HCT116 (cell line): ENCODE results near the gene IFITM10. TPM values are rescaled to one million over a fixed set of nuclear protein-coding genes. Genes with fewer than 3 reads are reported as not detected.

ENCODE experiments used
- ATAC-seq: fragments of 200-7000 bp; cut with Tn5 transposase; 2 replicates; pipeline ENCODE4 v1.9.1; 2020; ENCODE audit warnings: mild to moderate bottlenecking, moderate library complexity
- BruUV-seq: library from RNA; stranded (reverse); fragments of 400-500 nt; replicated peaks from 2 replicates; lab custom pipeline; 2021; lab: Mats Ljungman, UMichigan
- CTCF ChIA-PET: fragments of 300-600 bp; sonication (Branson Sonifier 250); formaldehyde crosslinking; loops from one replicate; lab custom pipeline; 2021; ENCODE audit warnings: antibody characterized with exemption; lab: Charles Lee
- POLR2A ChIA-PET: fragments of 300-600, 350-600 bp; sonication (Branson Sonifier 250); formaldehyde crosslinking; loops from one replicate; lab custom pipeline; 2021; ENCODE audit warnings: antibody characterized with exemption; lab: Charles Lee
- RAD21 ChIA-PET, 2 experiments: fragments of 300-600 bp; sonication (Branson Sonifier 250); formaldehyde crosslinking; loops; one replicate each; lab custom pipeline; 2023; ENCODE audit warnings: low total read pairs in 2 of 2; ENCODE audit not compliant: uncharacterized antibody in 2 of 2, unreplicated experiment in 2 of 2, low non-redundant PET in 1 of 2; lab: Charles Lee
- DNase-seq: peaks from one replicate; pipeline ENCODE4 v3.0.0-alpha.2; 2010; ENCODE audit warnings: low read depth, low spot score
- H2AFZ ChIP-seq: fragments of 200-600 bp; shearing (Covaris generic), sonication (generic); 2 replicates; pipeline ENCODE4 v1.6.1; 2017; ENCODE audit warnings: low read depth, mixed run types, mixed read lengths, antibody characterized with exemption, low read length; ENCODE audit not compliant: poor library complexity, severe bottlenecking
- H3K27ac ChIP-seq: 2 replicates; pipeline ENCODE4 v1.5.1; 2012; ENCODE audit warnings: low read depth, low read length
- H3K27me3 ChIP-seq: fragments of 200-600 bp; sonication (generic); 2 replicates; pipeline ENCODE4 v1.6.1; 2016; ENCODE audit warnings: mixed run types, low read length, mixed read lengths; ENCODE audit not compliant: insufficient read depth
- H3K36me3 ChIP-seq, 2 experiments: fragments of 200-500 bp in 1 of 2; fragments of 200-600 bp in 1 of 2; sonication (Bioruptor generic) in 1 of 2; sonication (generic) in 1 of 2; 2 replicates each; pipeline versions ENCODE4 v1.5.1 to v1.6.1; 2014 to 2016; ENCODE audit warnings: low read length in 2 of 2, inconsistent platforms in 1 of 2, mixed read lengths in 1 of 2, mixed run types in 1 of 2; ENCODE audit not compliant: insufficient read depth in 2 of 2, control insufficient read depth in 1 of 2
- H3K4me1 ChIP-seq, 2 experiments: fragments of 200-600 bp in 1 of 2; sonication (generic) in 1 of 2; 2 replicates each; pipeline versions ENCODE4 v1.5.1 to v1.6.1; 2012 to 2017; ENCODE audit warnings: low read length in 2 of 2, inconsistent platforms in 1 of 2, mild to moderate bottlenecking in 1 of 2, mixed read lengths in 1 of 2, mixed run types in 1 of 2, moderate library complexity in 1 of 2; ENCODE audit not compliant: insufficient read depth in 2 of 2, control insufficient read depth in 1 of 2
- H3K4me2 ChIP-seq: fragments of 200-600 bp; sonication (generic); 2 replicates; pipeline ENCODE4 v1.6.1; 2017; ENCODE audit warnings: mixed run types, low read length, mixed read lengths
- H3K4me3 ChIP-seq, 2 experiments: fragments of 200-600 bp in 1 of 2; sonication (generic) in 1 of 2; replicated peaks in 1 of 2; 2 replicates each; pipeline ENCODE4 v1.5.1; 2011 to 2016; ENCODE audit warnings: low read length in 2 of 2, control low read depth in 1 of 2, low read depth in 1 of 2, mild to moderate bottlenecking in 1 of 2, mixed read lengths in 1 of 2, mixed run types in 1 of 2
- H3K79me2 ChIP-seq: fragments of 200-600 bp; sonication (generic); 2 replicates; pipeline ENCODE4 v1.6.1; 2017; ENCODE audit warnings: mild to moderate bottlenecking, mixed run types, low read length, moderate library complexity, mixed read lengths; ENCODE audit not compliant: insufficient read depth
- H3K9ac ChIP-seq: fragments of 200-600 bp; sonication (generic); 2 replicates; pipeline ENCODE4 v1.6.1; 2016; ENCODE audit warnings: low read length, mixed read lengths
- H3K9me2 ChIP-seq: fragments of 200-600 bp; sonication (generic), shearing (Covaris generic); 2 replicates; pipeline ENCODE4 v1.6.1; 2017; ENCODE audit warnings: mixed run types, mild to moderate bottlenecking, moderate library complexity; ENCODE audit not compliant: insufficient read depth
- H3K9me3 ChIP-seq, 2 experiments: fragments of 200-500 bp in 1 of 2; fragments of 200-600 bp in 1 of 2; sonication (Bioruptor generic) in 1 of 2; sonication (generic) in 1 of 2; 2 replicates each; pipeline ENCODE4 v1.6.1; 2014 to 2017; ENCODE audit warnings: low read length in 2 of 2, mixed read lengths in 2 of 2, inconsistent platforms in 1 of 2, low read depth in 1 of 2, mild to moderate bottlenecking in 1 of 2, mixed run types in 1 of 2, moderate library complexity in 1 of 2; ENCODE audit not compliant: control insufficient read depth in 1 of 2, insufficient read depth in 1 of 2
- H4K20me1 ChIP-seq: fragments of 200-600 bp; sonication (generic), shearing (Covaris generic); 2 replicates; pipeline ENCODE4 v1.6.1; 2017; ENCODE audit warnings: mixed run types, mild to moderate bottlenecking, moderate library complexity; ENCODE audit not compliant: insufficient read depth
- CEBPB ChIP-seq: IDR thresholded peaks from 2 replicates; pipeline ENCODE4 v1.6.1; 2012; ENCODE audit warnings: low read depth
- EZH2 ChIP-seq: fragments of 200-600 bp; sonication (generic); IDR thresholded peaks from 2 replicates; pipeline ENCODE4 v1.6.1; 2017; ENCODE audit warnings: antibody characterized with exemption, mixed run types
- EZH2phosphoT487 ChIP-seq: fragments of 200-600 bp; IDR thresholded peaks from 2 replicates; pipeline ENCODE4 v1.6.1; 2018; ENCODE audit warnings: antibody characterized with exemption, borderline replicate concordance
- JUND ChIP-seq: IDR thresholded peaks from 2 replicates; pipeline ENCODE4 v1.6.1; 2012
- POLR2A ChIP-seq: IDR thresholded peaks from 2 replicates; pipeline ENCODE4 v1.7.0; 2011; ENCODE audit warnings: borderline replicate concordance; ENCODE audit not compliant: insufficient read depth, insufficient read length; ENCODE audit errors: extremely low read depth
- POLR2AphosphoS5 ChIP-seq: IDR thresholded peaks from 2 replicates; pipeline ENCODE4 v1.6.1; 2011; ENCODE audit warnings: mild to moderate bottlenecking, low read depth, low read length, moderate library complexity
- RAD21 ChIP-seq: IDR thresholded peaks from 2 replicates; pipeline ENCODE4 v1.6.1; 2012; ENCODE audit warnings: low read depth, mild to moderate bottlenecking
- REST ChIP-seq: IDR thresholded peaks from 2 replicates; pipeline ENCODE4 v1.6.1; 2012; ENCODE audit warnings: low read depth
- SRF ChIP-seq: IDR thresholded peaks from 2 replicates; pipeline ENCODE4 v1.6.1; 2012; ENCODE audit warnings: low read depth
- YY1 ChIP-seq: IDR thresholded peaks from 2 replicates; pipeline ENCODE4 v1.6.1; 2011; ENCODE audit warnings: low read length, low read depth, moderate library complexity, mild to moderate bottlenecking; ENCODE audit not compliant: insufficient replicate concordance; ENCODE audit errors: extremely low read depth
- ZFX ChIP-seq: fragments of 450-650 bp; IDR thresholded peaks from 2 replicates; pipeline ENCODE4 v1.6.1; 2017
- intact Hi-C: fragments of 100-400 bp; cut with micrococcal nuclease; formaldehyde crosslinking; loops from 2 replicates; pipeline ENCODE4 v1.10.0; 2022
- total RNA-seq: library from RNA; stranded (reverse); gene quantifications from one replicate; pipeline ENCODE4 v1.2.1, GENCODE V29; 2021; ENCODE audit not compliant: unreplicated experiment
- TF ChIP-seq, protein P1 (sequence below): IDR thresholded peaks from 2 replicates; pipeline ENCODE4 v1.6.1; 2011; ENCODE audit warnings: mild to moderate bottlenecking, low read length, moderate library complexity; ENCODE audit not compliant: insufficient replicate concordance; ENCODE audit errors: extremely low read depth
- TF ChIP-seq, protein P2 (sequence below), 3 experiments: fragments of 200-600 bp in 1 of 3; sonication (generic) in 1 of 3; IDR thresholded peaks in 2 of 3; conservative IDR thresholded peaks in 1 of 3; 2 replicates each; pipeline ENCODE4 v1.5.1; 2012 to 2017; ENCODE audit warnings: low read depth in 2 of 3, low read length in 2 of 3, antibody characterized with exemption in 1 of 3, borderline replicate concordance in 1 of 3, control low read depth in 1 of 3, mild to moderate bottlenecking in 1 of 3, mixed read lengths in 1 of 3, mixed run types in 1 of 3, moderate library complexity in 1 of 3; ENCODE audit not compliant: insufficient read depth in 1 of 3

The IFITM10 gene
- total RNA-seq, 1 experiment from 2014 or later = 1.9 TPM

- H3K27ac ChIP-seq = no peak overlapping the region
- no peak for ATAC-seq
- H2AFZ ChIP-seq = no peak overlapping the region
- ChIA-PET RAD21 (no interaction called here), POLR2A (no interaction called here)
- intact Hi-C loops = no loop called here
- H3K79me2 ChIP-seq = no peaks in the 10 kb centered on the region
- H3K9me3 ChIP-seq = peaks cover 12 to 14% of the 10 kb centered on the region in 2 experiments; a peak in 3 of 4 replicates
- no peaks in the 10 kb centered on the region for H3K36me3 ChIP-seq
- no peaks in the 10 kb centered on the region for H3K9me2 ChIP-seq
- no peaks in the 10 kb centered on the region for H4K20me1 ChIP-seq
- H3K4me2 ChIP-seq = no peak overlapping the region
- BruUV-seq = no TSS peak
- no peak overlapping the region for H3K9ac ChIP-seq
- no peak for TF ChIP-seq POLR2A
- TF ChIP-seq POLR2AphosphoS5 = no peak
- TF ChIP-seq, protein P1, sequence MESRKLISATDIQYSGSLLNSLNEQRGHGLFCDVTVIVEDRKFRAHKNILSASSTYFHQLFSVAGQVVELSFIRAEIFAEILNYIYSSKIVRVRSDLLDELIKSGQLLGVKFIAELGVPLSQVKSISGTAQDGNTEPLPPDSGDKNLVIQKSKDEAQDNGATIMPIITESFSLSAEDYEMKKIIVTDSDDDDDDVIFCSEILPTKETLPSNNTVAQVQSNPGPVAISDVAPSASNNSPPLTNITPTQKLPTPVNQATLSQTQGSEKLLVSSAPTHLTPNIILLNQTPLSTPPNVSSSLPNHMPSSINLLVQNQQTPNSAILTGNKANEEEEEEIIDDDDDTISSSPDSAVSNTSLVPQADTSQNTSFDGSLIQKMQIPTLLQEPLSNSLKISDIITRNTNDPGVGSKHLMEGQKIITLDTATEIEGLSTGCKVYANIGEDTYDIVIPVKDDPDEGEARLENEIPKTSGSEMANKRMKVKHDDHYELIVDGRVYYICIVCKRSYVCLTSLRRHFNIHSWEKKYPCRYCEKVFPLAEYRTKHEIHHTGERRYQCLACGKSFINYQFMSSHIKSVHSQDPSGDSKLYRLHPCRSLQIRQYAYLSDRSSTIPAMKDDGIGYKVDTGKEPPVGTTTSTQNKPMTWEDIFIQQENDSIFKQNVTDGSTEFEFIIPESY = no peak
- TF ChIP-seq EZH2 = no peak
- no peak for TF ChIP-seq YY1
- no peak for TF ChIP-seq EZH2phosphoT487
- TF ChIP-seq REST = no peak
- no peak for TF ChIP-seq RAD21
- TF ChIP-seq, protein P2, sequence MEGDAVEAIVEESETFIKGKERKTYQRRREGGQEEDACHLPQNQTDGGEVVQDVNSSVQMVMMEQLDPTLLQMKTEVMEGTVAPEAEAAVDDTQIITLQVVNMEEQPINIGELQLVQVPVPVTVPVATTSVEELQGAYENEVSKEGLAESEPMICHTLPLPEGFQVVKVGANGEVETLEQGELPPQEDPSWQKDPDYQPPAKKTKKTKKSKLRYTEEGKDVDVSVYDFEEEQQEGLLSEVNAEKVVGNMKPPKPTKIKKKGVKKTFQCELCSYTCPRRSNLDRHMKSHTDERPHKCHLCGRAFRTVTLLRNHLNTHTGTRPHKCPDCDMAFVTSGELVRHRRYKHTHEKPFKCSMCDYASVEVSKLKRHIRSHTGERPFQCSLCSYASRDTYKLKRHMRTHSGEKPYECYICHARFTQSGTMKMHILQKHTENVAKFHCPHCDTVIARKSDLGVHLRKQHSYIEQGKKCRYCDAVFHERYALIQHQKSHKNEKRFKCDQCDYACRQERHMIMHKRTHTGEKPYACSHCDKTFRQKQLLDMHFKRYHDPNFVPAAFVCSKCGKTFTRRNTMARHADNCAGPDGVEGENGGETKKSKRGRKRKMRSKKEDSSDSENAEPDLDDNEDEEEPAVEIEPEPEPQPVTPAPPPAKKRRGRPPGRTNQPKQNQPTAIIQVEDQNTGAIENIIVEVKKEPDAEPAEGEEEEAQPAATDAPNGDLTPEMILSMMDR (IDR thresholded peaks at IDR 0.05 in 2 of 3, conservative IDR thresholded peaks at IDR 0.05 in 1 of 3; ENCODE audit: borderline replicate concordance in 1 of 3, insufficient read depth in 1 of 3, low read depth in 2 of 3, low read length in 2 of 3) = no peak
- TF ChIP-seq JUND = no peak
- no peak for TF ChIP-seq CEBPB
- no peak for TF ChIP-seq SRF
- no peak for TF ChIP-seq ZFX
- TF ChIP-seq, all 23 proteins: peak for 0
- Histone ChIP-seq H3K4me3 (no peak overlapping the region), H3K4me1 (no peaks in the 10 kb centered on the region), H3K27me3 (peaks cover 21% of the 10 kb centered on the region; the same call in 1 of the 2 replicates)
- CTCF ChIA-PET = no interaction called here
- DNase-seq = no peak
These were observed 13.2 kb downstream of the IFITM10 start for GRCh38 chr11:1737080-1737757.
